Dendritic cell treated with granulocyte-macrophage colony-stimulating factor and Interleukin-4, amounts not matched to agents 40 ng/mL and 50 ng/mL, for 4 days (primary cell): ENCODE data around the gene RABGAP1L.
"Not testable (repeated sequence)": the region's sequence is repeated elsewhere in the genome, so short reads cannot be mapped to it uniquely, and the experiment has no call there.

ENCODE experiments used
- H3K27ac Mint-ChIP-seq: one replicate; pipeline ENCODE4 v1.8.0; 2022; ENCODE audit warnings: mild to moderate bottlenecking, mixed read lengths
- H3K27me3 Mint-ChIP-seq: one replicate; pipeline ENCODE4 v1.8.0; 2022; ENCODE audit warnings: mild to moderate bottlenecking, mixed read lengths
- H3K36me3 Mint-ChIP-seq: one replicate; pipeline ENCODE4 v1.8.0; 2022; ENCODE audit warnings: low read depth, mixed read lengths
- H3K4me1 Mint-ChIP-seq: one replicate; pipeline ENCODE4 v1.8.0; 2022; ENCODE audit warnings: low read depth, mixed read lengths
- H3K4me3 Mint-ChIP-seq: one replicate; pipeline ENCODE4 v1.8.0; 2022; ENCODE audit warnings: mild to moderate bottlenecking, moderate library complexity, mixed read lengths
- H3K9me3 Mint-ChIP-seq: one replicate; pipeline ENCODE4 v1.8.0; 2022; ENCODE audit warnings: mixed read lengths
- intact Hi-C: fragments of 100-400 bp; cut with micrococcal nuclease; formaldehyde crosslinking; loops from one replicate; pipeline ENCODE4 v1.15.0; 2022

The RABGAP1L gene

GRCh38 chr1:174800216-174800851 is 641.0 kb downstream of the RABGAP1L start:
- intact Hi-C loops: no loop called here
- Mint-ChIP-seq H3K36me3 (no peaks in the 10 kb centered on the region), H3K27ac (no peak overlapping the region), H3K4me1 (no peaks in the 10 kb centered on the region), H3K9me3 (no peaks in the 10 kb centered on the region), H3K4me3 (no peak overlapping the region), H3K27me3 (no peaks in the 10 kb centered on the region)

GRCh38 chr1:174800876-174801275 is 641.6 kb downstream of the RABGAP1L start:
- Mint-ChIP-seq H3K4me3 (no peak overlapping the region), H3K27ac (no peak overlapping the region), H3K27me3 (no peaks in the 10 kb centered on the region), H3K4me1 (no peaks in the 10 kb centered on the region), H3K36me3 (no peaks in the 10 kb centered on the region), H3K9me3 (no peaks in the 10 kb centered on the region)
- intact Hi-C loops: no loop called here

GRCh38 chr1:174809755-174810280 is 650.5 kb downstream of the RABGAP1L start:
- no peaks in the 10 kb centered on the region for H3K27me3 Mint-ChIP-seq
- no peak overlapping the region for H3K4me3 Mint-ChIP-seq
- no peaks in the 10 kb centered on the region for H3K36me3 Mint-ChIP-seq
- H3K27ac Mint-ChIP-seq: no peak overlapping the region
- H3K4me1 Mint-ChIP-seq: peaks cover 2% of the 10 kb centered on the region
- H3K9me3 Mint-ChIP-seq: no peaks in the 10 kb centered on the region
- intact Hi-C loops: no loop called here

GRCh38 chr1:174812016-174812415 is 652.7 kb downstream of the RABGAP1L start:
- H3K4me1 Mint-ChIP-seq: peaks cover 6% of the 10 kb centered on the region
- H3K27ac Mint-ChIP-seq: no peak overlapping the region
- no peaks in the 10 kb centered on the region for H3K9me3 Mint-ChIP-seq
- H3K36me3 Mint-ChIP-seq: no peaks in the 10 kb centered on the region
- no peak overlapping the region for H3K4me3 Mint-ChIP-seq
- no peaks in the 10 kb centered on the region for H3K27me3 Mint-ChIP-seq
- intact Hi-C loops: no loop called here

GRCh38 chr1:174812656-174813055 is 653.3 kb downstream of the RABGAP1L start:
- Mint-ChIP-seq H3K4me1 (peaks cover 11% of the 10 kb centered on the region), H3K27ac (no peak overlapping the region), H3K4me3 (no peak overlapping the region), H3K9me3 (no peaks in the 10 kb centered on the region), H3K27me3 (no peaks in the 10 kb centered on the region), H3K36me3 (no peaks in the 10 kb centered on the region)
- intact Hi-C loops: no loop called here

GRCh38 chr1:174815036-174815435 is 655.7 kb downstream of the RABGAP1L start:
- H3K4me1 Mint-ChIP-seq: peaks cover 11% of the 10 kb centered on the region
- intact Hi-C loops: no loop called here
- H3K27me3 Mint-ChIP-seq: no peaks in the 10 kb centered on the region
- no peak overlapping the region for H3K27ac Mint-ChIP-seq
- no peaks in the 10 kb centered on the region for H3K9me3 Mint-ChIP-seq
- H3K36me3 Mint-ChIP-seq: no peaks in the 10 kb centered on the region
- H3K4me3 Mint-ChIP-seq: no peak overlapping the region

GRCh38 chr1:174815474-174815908 is 656.2 kb downstream of the RABGAP1L start:
- Mint-ChIP-seq H3K9me3 (no peaks in the 10 kb centered on the region), H3K27me3 (no peaks in the 10 kb centered on the region), H3K27ac (no peak overlapping the region), H3K36me3 (no peaks in the 10 kb centered on the region), H3K4me3 (no peak overlapping the region), H3K4me1 (peaks cover 11% of the 10 kb centered on the region)
- intact Hi-C loops: no loop called here

- intact Hi-C loops, H3K27me3 Mint-ChIP-seq, H3K36me3 Mint-ChIP-seq, H3K4me3 Mint-ChIP-seq, H3K9me3 Mint-ChIP-seq, H3K27ac Mint-ChIP-seq: not testable (repeated sequence)
- H3K4me1 Mint-ChIP-seq: peaks cover 11% of the 10 kb centered on the region
Measured at GRCh38 chr1:174816621-174817020, 657.3 kb downstream of the RABGAP1L start.

GRCh38 chr1:174818014-174818616 is 658.8 kb downstream of the RABGAP1L start:
- Mint-ChIP-seq H3K4me3 (no peak overlapping the region), H3K4me1 (peaks cover 11% of the 10 kb centered on the region)

GRCh38 chr1:174818951-174819350 is 659.6 kb downstream of the RABGAP1L start:
- no peaks in the 10 kb centered on the region for H3K9me3 Mint-ChIP-seq
- no peak overlapping the region for H3K27ac Mint-ChIP-seq
- no peaks in the 10 kb centered on the region for H3K27me3 Mint-ChIP-seq
- H3K36me3 Mint-ChIP-seq: no peaks in the 10 kb centered on the region
- intact Hi-C loops: no loop called here
- peaks cover 11% of the 10 kb centered on the region for H3K4me1 Mint-ChIP-seq
- H3K4me3 Mint-ChIP-seq: no peak overlapping the region

More at GRCh38 chr1:174818014-174818616, 658.8 kb downstream of the RABGAP1L start:
- Mint-ChIP-seq H3K27ac (no peak overlapping the region), H3K9me3 (no peaks in the 10 kb centered on the region), H3K36me3 (no peaks in the 10 kb centered on the region), H3K27me3 (no peaks in the 10 kb centered on the region)
- intact Hi-C loops: no loop called here

- H3K27ac Mint-ChIP-seq: no peak overlapping the region
- H3K36me3 Mint-ChIP-seq: no peaks in the 10 kb centered on the region
- H3K27me3 Mint-ChIP-seq: no peaks in the 10 kb centered on the region
- H3K4me3 Mint-ChIP-seq: no peak overlapping the region
- intact Hi-C loops: no loop called here
- H3K9me3 Mint-ChIP-seq: no peaks in the 10 kb centered on the region
- H3K4me1 Mint-ChIP-seq: peaks cover 11% of the 10 kb centered on the region
Measured at GRCh38 chr1:174819596-174819995, 660.3 kb downstream of the RABGAP1L start.

GRCh38 chr1:174825127-174825526 is 665.8 kb downstream of the RABGAP1L start:
- no peaks in the 10 kb centered on the region for H3K9me3 Mint-ChIP-seq
- H3K36me3 Mint-ChIP-seq: no peaks in the 10 kb centered on the region
- intact Hi-C loops: no loop called here
- no peaks in the 10 kb centered on the region for H3K27me3 Mint-ChIP-seq
- H3K27ac Mint-ChIP-seq: no peak overlapping the region
- H3K4me3 Mint-ChIP-seq: no peak overlapping the region
- H3K4me1 Mint-ChIP-seq: no peaks in the 10 kb centered on the region

- no peaks in the 10 kb centered on the region for H3K9me3 Mint-ChIP-seq
- no peaks in the 10 kb centered on the region for H3K36me3 Mint-ChIP-seq
- intact Hi-C loops: no loop called here
- no peak overlapping the region for H3K4me3 Mint-ChIP-seq
- no peak overlapping the region for H3K27ac Mint-ChIP-seq
- H3K4me1 Mint-ChIP-seq: no peaks in the 10 kb centered on the region
- H3K27me3 Mint-ChIP-seq: no peaks in the 10 kb centered on the region
Measured at GRCh38 chr1:174825806-174826205, 666.5 kb downstream of the RABGAP1L start.

- Mint-ChIP-seq H3K9me3 (no peaks in the 10 kb centered on the region), H3K27ac (no peak overlapping the region), H3K27me3 (no peaks in the 10 kb centered on the region), H3K4me3 (no peak overlapping the region), H3K36me3 (no peaks in the 10 kb centered on the region), H3K4me1 (no peaks in the 10 kb centered on the region)
- intact Hi-C loops: no loop called here
Measured at GRCh38 chr1:174828264-174828663, 668.9 kb downstream of the RABGAP1L start.

GRCh38 chr1:174829990-174830389 is 670.7 kb downstream of the RABGAP1L start:
- Mint-ChIP-seq H3K9me3 (no peaks in the 10 kb centered on the region), H3K4me1 (no peaks in the 10 kb centered on the region), H3K27me3 (no peaks in the 10 kb centered on the region), H3K4me3 (no peak overlapping the region), H3K36me3 (no peaks in the 10 kb centered on the region), H3K27ac (no peak overlapping the region)
- intact Hi-C loops: no loop called here
